Activated T-cell treated with anti-CD3 and anti-CD28 coated beads, Interleukin-2, amount 50 U/mL, for 4 hours (primary cell): ENCODE measurements around the gene DPP10. TPM values are rescaled to one million over a fixed set of nuclear protein-coding genes. Genes with fewer than 3 reads are reported as not detected.
"Not testable (repeated sequence)": the region's sequence is repeated elsewhere in the genome, so short reads cannot be mapped to it uniquely, and the experiment has no call there.

ENCODE experiments used
- ATAC-seq, 2 donors: fragments of 200-7000 bp; cut with Tn5 transposase; one replicate each; pipeline ENCODE4 v1.10.0; 2021
- DNase-seq: peaks from one replicate; pipeline ENCODE4 v3.0.0-alpha.2; 2020
- H3K27me3 Mint-ChIP-seq: one replicate; pipeline ENCODE4 v1.8.0; 2021; ENCODE audit warnings: low read depth, mixed read lengths
- H3K36me3 Mint-ChIP-seq: one replicate; pipeline ENCODE4 v1.8.0; 2022; ENCODE audit warnings: mixed read lengths; ENCODE audit not compliant: insufficient read depth
- H3K4me1 Mint-ChIP-seq: one replicate; pipeline ENCODE4 v1.8.0; 2021; ENCODE audit warnings: low read depth, mixed read lengths
- H3K4me3 Mint-ChIP-seq: one replicate; pipeline ENCODE4 v1.8.0; 2021; ENCODE audit warnings: mild to moderate bottlenecking, moderate library complexity, mixed read lengths
- H3K9me3 Mint-ChIP-seq: one replicate; pipeline ENCODE4 v1.8.0; 2021; ENCODE audit warnings: mixed read lengths
- total RNA-seq, 3 donors: library from RNA; stranded (reverse); gene quantifications; one replicate each; pipeline ENCODE4 v1.2.1, GENCODE V29; 2021

DPP10 gene
- total RNA-seq, 3 donors from 2014 or later, result not detected

DNA sequence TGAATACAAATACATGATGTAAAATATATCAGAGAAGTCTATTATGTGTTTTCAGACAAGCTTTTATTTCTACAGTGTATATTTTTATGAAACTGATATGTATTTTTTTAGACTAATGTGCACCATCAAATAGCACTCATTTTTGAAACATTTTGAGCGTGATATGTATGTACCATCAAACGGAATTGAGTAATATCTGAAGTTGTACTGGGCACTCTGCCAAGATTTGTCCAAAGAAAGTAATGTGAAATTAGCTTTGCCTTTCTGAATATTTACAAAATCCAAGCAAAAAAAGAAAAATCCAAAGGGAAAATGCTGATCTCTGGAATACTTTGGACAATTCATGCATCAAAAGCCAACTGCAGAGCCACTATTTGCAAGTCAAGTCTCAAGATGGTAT is 972.0 kb downstream of the DPP10 start:
- no peaks in the 10 kb centered on the region for H3K27me3 Mint-ChIP-seq
- ATAC-seq (no peak), DNase-seq (no peak)
- H3K4me3 Mint-ChIP-seq, result no peak overlapping the region
- no peaks in the 10 kb centered on the region for H3K36me3 Mint-ChIP-seq
- peaks cover 12% of the 10 kb centered on the region for H3K9me3 Mint-ChIP-seq
- no peaks in the 10 kb centered on the region for H3K4me1 Mint-ChIP-seq

DNA sequence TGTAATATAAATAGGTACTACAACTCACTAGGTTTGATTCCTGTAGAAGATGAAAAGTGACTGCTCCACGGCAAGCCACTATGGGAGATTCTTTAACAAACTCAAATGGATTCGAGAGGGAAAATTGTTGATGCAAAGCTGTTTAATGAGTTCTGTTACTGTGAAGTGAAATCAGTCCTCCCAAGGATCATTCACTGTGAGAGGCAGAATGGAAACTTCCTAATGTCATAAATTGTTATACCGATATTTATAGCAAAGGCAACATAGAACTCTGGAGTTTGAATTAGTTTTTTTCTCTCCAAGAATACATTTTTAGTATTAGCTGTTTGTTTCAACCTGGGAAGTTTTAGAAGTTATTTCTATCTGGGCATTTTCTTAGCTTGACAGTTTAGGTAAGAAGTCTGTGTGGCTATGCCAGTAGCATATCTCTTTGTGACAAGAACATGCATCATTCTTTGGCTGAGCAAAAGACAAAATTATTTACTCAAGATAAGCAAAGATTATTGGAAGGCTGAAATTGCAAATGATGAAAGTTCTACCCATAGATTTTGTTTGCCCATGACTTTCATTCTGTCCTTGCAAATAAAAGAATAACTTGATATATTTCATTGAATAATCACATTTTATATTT is 979.7 kb downstream of the DPP10 start:
- DNase-seq (no peak), ATAC-seq (no peak)
- Mint-ChIP-seq H3K27me3 (no peaks in the 10 kb centered on the region), H3K4me3 (no peak overlapping the region), H3K36me3 (no peaks in the 10 kb centered on the region), H3K4me1 (no peaks in the 10 kb centered on the region), H3K9me3 (peaks cover 24% of the 10 kb centered on the region)

DNA sequence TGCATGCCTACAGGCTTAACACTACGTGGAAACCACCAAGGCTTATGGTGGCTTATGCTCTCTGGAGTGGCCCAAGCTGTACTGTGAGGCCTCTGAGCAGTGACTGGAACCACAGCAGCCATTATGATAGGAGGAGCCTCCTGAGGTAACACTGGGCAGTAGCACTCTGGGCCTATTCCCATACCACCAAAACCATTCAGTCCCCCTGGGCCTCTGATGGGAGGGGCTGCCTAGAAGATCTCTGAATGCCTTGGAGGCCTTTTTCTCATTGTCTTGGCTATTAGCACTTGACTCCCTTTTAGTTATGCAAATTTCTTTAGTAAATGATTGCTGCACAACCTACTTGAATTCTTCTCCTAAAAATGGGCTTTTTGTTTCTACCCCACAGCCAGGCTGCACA is 985.0 kb downstream of the DPP10 start:
- DNase-seq (no peak), ATAC-seq (no peak)
- Mint-ChIP-seq H3K4me3 (no peak overlapping the region), H3K27me3 (no peaks in the 10 kb centered on the region), H3K9me3 (peaks cover 25% of the 10 kb centered on the region), H3K4me1 (no peaks in the 10 kb centered on the region), H3K36me3 (no peaks in the 10 kb centered on the region)

DNA sequence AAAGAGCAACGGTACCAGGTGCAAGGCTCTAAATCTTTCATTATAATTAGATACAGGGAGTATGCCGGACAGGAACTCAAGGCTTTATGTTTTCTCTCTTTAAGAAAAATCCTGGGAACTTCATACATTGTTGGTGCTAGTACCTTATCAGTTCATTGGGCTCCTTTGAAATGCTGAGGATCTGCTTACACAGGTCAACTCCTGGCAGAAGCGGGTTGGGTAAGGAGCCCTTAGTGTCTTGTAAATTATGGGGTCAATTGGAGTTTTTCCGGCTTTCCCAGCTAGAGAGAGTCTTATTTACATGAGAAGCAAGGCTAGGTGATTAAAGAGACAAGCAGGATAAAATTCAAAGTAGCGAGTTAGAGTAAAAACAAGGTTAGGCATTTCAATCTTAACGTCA is 998.3 kb downstream of the DPP10 start:
- DNase-seq, H3K4me1 Mint-ChIP-seq, H3K27me3 Mint-ChIP-seq, H3K36me3 Mint-ChIP-seq, ATAC-seq, H3K4me3 Mint-ChIP-seq: not testable (repeated sequence)
- peaks cover 12% of the 10 kb centered on the region for H3K9me3 Mint-ChIP-seq

DNA sequence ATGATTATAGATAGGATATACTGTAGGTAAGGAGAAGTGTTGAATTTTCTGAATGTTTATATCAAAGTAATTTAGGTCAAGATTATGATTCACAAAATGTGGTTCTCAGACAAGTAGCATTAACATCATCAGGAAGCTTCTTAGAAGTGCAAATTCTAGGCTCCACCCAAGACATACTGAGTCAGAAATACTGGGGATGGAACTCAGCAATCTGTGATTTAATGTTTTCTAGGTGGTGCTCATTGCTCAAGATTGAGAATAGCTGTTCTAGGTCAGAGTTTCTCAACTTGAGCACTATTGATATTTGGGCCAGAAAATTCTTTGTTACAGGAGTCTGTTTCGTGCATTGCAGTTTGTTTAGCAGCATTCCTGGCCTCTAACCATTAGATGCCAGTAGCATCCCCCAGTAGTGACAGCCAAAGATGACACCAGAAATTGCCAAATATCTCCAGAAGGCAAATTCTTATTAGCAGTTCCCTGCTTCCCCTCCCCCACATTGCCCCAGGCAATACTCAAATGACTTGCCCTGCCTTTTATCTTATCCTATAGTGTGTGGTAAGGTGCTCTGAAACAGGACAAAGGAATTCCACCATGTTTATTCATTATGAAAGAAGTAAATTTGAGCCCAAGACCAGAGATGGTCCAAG is 1001.2 kb downstream of the DPP10 start:
- H3K9me3 Mint-ChIP-seq, result peaks cover 31% of the 10 kb centered on the region
- no peaks in the 10 kb centered on the region for H3K27me3 Mint-ChIP-seq
- no peaks in the 10 kb centered on the region for H3K4me1 Mint-ChIP-seq
- H3K4me3 Mint-ChIP-seq, result no peak overlapping the region
- H3K36me3 Mint-ChIP-seq, result no peaks in the 10 kb centered on the region
- ATAC-seq, result no peak
- DNase-seq, result no peak

DNA sequence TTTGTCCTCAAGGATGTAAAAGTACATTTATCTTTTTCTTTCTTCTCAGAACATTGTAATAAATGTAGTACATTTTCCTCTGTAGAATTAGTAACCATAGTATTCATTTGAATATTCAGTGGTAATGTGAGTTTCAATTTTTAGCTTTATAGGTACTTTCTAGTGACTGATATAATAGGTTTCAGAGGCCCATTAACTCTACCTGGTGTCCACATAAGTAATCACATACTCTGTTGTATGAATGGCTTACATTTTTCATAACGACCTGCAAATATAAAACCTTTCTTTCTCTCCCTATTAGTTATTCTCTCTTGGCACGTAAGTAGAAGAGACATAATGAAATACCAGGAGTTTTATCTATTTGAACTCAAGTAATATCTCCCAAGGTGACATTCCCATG is 1017.6 kb downstream of the DPP10 start:
- no peaks in the 10 kb centered on the region for H3K4me1 Mint-ChIP-seq
- H3K36me3 Mint-ChIP-seq, result no peaks in the 10 kb centered on the region
- peaks cover 20% of the 10 kb centered on the region for H3K9me3 Mint-ChIP-seq
- no peak for ATAC-seq
- H3K4me3 Mint-ChIP-seq, result no peak overlapping the region
- H3K27me3 Mint-ChIP-seq, result no peaks in the 10 kb centered on the region
- DNase-seq, result no peak

DNA sequence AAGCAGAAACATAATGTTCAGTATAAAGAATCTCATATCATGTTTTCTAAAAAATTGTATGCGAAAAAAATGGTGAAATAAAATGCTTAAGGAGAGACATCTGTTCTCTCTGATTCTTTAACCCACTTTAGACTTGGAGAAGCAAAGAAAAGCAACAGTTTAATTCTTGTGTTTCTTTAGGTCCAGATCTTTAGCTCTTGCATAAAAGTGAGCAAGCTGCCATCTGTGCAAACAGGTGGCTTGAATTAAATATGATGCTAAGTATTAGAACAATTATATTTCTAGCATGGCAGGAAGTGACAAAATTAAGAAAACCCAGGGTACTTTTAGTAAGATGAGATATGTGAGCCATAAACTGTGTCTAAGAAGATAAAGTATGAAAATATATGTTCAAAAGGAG is 1038.3 kb downstream of the DPP10 start:
- Mint-ChIP-seq H3K4me1 (no peaks in the 10 kb centered on the region), H3K9me3 (peaks cover 20% of the 10 kb centered on the region), H3K36me3 (no peaks in the 10 kb centered on the region), H3K27me3 (no peaks in the 10 kb centered on the region), H3K4me3 (no peak overlapping the region)
- no peak for DNase-seq
- no peak for ATAC-seq

DNA sequence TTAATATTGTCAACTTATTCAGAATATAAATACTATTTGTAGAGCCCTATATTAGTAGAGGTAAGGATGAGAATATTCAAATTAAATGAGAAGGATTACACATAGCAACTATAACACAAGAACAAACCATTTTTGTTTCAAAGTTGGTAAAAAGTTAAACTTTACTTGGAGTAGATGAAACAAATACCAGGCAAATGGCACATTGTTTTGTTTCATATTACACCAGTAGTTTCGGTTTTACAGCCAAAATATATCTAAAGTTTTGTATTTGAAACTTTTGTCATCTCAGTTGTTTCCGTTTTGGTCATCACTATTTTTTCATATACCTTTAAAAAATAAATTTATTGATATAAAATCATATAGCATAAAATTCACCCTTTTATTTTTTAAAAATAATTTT is 1039.4 kb downstream of the DPP10 start:
- Mint-ChIP-seq H3K4me3 (no peak overlapping the region), H3K9me3 (peaks cover 11% of the 10 kb centered on the region)
- no peak for DNase-seq

DNA sequence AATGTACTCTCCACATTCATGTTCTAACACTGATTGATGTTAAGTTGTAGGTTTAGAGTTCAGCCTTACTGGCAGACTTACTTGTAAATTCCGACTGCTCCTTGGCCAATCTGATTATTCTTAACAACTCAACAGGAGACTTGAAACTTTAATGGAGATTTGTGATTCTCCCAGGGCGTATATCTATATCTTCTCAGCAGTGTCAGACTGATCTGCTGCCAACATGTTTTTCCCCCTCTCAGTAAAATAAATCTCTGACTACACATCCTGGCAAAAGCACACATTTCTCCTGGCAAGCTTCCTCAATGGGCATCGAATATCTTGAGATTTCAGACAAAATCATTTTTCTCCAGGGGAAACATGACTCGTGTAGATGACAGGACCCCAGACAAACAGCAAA is 1041.2 kb downstream of the DPP10 start:
- DNase-seq (no peak), ATAC-seq (no peak)
- H3K27me3 Mint-ChIP-seq, result no peaks in the 10 kb centered on the region
- no peaks in the 10 kb centered on the region for H3K36me3 Mint-ChIP-seq
- H3K4me3 Mint-ChIP-seq, result no peak overlapping the region
- H3K4me1 Mint-ChIP-seq, result no peaks in the 10 kb centered on the region
- H3K9me3 Mint-ChIP-seq, result peaks cover 11% of the 10 kb centered on the region

More for the DNA sequence above, 1039.4 kb downstream of the DPP10 start:
- no peak for ATAC-seq
- no peaks in the 10 kb centered on the region for H3K27me3 Mint-ChIP-seq
- H3K4me1 Mint-ChIP-seq, result no peaks in the 10 kb centered on the region
- H3K36me3 Mint-ChIP-seq, result no peaks in the 10 kb centered on the region

DNA sequence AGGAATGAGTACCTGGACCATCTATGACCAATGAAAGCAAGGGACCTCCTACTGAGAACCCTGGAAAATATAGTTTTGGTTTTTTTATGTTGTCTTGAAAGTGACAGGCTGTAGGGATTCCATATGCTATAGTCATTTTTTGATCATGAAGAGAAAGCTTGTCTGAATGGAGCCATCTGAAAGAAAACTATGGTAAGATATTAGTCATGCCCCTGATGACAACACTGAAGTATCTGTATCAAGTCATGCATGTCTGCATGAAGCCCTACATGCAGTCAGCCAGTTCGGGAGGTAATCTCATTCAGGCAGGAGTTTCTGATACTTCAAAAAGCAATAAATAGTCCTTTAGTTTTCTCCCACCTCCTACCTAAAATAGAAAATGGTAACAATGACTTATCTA is 1042.0 kb downstream of the DPP10 start:
- no peaks in the 10 kb centered on the region for H3K27me3 Mint-ChIP-seq

DNA sequence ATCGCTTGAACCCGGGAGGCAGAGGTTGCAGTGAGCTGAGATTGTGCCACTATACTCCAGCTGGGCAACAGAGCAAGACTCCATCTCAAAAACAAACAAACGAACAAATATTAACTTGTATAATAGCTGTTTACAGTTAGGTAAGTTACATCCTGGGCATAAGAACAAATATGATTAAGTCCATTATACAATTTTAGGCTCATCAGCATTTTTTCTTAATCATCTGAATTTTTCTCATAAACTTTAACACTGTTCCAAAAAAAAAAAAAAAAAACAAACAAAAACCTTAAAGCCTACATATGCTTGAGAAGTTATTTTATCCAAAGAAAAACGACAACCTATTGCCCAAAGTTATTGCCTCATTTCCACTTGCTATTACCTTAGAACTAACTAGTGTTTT is 1042.5 kb downstream of the DPP10 start:
- peaks cover 17% of the 10 kb centered on the region for H3K9me3 Mint-ChIP-seq
- H3K27me3 Mint-ChIP-seq, result no peaks in the 10 kb centered on the region
- H3K36me3 Mint-ChIP-seq, result no peaks in the 10 kb centered on the region
- ATAC-seq (no peak), DNase-seq (no peak)
- no peak overlapping the region for H3K4me3 Mint-ChIP-seq
- no peaks in the 10 kb centered on the region for H3K4me1 Mint-ChIP-seq

More for the DNA sequence above, 1042.0 kb downstream of the DPP10 start:
- DNase-seq (no peak), ATAC-seq (no peak)
- Mint-ChIP-seq H3K9me3 (peaks cover 14% of the 10 kb centered on the region), H3K36me3 (no peaks in the 10 kb centered on the region), H3K4me1 (no peaks in the 10 kb centered on the region), H3K4me3 (no peak overlapping the region)

DNA sequence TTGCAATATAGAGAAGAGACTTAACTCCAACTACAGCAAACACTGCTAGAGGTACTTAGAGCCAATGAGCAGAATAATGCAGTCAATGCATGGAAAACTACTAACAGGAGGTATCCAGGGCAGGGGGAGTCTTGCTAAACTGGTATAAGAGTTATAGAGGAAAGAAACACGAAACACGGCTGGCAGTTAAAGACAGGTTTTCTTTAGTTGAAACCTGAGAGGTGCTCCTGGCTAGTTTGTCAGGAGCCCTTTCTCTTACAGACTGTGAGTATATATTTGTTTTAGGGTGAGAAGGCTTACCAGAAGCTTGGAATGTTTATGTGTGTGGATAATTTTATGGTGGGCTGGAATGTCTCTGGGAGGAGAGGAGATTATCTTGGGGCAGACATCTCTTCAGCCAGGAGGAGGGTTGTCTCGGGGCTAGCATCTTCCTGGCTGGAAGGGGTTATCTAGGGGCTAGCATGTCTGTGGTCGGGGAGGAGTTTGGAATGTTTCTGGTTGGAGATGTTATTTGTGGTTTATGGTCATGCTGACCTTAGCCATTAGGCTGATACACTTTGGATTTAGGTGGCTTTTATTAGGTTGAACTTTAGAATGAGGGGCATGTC is 1048.8 kb downstream of the DPP10 start:
- no peak for DNase-seq
- H3K27me3 Mint-ChIP-seq, result no peaks in the 10 kb centered on the region
- ATAC-seq, result no peak
- H3K4me1 Mint-ChIP-seq, result no peaks in the 10 kb centered on the region
- peaks cover 16% of the 10 kb centered on the region for H3K9me3 Mint-ChIP-seq
- H3K36me3 Mint-ChIP-seq, result no peaks in the 10 kb centered on the region
- no peak overlapping the region for H3K4me3 Mint-ChIP-seq

DNA sequence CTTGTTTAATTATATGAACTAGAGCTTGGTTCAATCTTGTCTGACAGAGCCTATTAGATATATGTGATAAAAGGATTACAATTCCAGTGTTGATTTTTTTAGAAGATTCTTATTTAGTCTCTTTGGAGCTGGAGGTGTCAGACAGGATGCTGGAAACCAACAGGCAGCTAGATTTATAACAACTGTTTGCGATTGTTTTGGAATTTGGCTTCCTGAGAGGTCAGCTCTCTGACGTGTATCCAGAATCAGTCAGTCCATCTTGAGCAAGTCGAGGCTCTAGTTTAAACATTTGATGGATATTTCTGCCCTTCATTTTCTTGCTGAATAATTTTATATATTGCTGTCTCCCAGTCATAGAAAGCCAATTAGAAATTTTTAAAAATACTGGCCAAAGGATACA is 1062.9 kb downstream of the DPP10 start:
- Mint-ChIP-seq H3K4me1 (no peaks in the 10 kb centered on the region), H3K4me3 (no peak overlapping the region), H3K9me3 (peaks cover 19% of the 10 kb centered on the region), H3K36me3 (no peaks in the 10 kb centered on the region), H3K27me3 (no peaks in the 10 kb centered on the region)
- no peak for DNase-seq
- no peak for ATAC-seq

DNA sequence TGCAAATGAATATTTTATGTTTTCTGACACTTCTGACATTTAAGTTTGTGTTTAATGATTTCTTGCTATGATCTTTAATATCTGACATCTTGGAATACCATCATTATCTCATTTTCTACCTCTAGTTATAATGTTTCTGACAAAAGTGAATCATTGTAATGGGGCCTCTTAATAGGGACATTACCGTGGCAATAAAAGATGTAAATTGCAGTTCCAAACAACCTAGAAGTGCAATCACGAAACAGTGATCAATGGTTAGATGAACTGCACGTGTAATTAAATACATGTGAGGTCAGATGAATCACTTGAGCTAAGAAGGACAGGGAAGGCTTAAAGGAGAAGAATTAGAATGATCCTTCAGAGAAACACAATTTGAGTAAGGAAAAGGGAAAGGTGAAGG is 1078.3 kb downstream of the DPP10 start:
- no peak for DNase-seq
- no peak for ATAC-seq
- H3K9me3 Mint-ChIP-seq, result peaks cover 20% of the 10 kb centered on the region
- H3K36me3 Mint-ChIP-seq, result no peaks in the 10 kb centered on the region
- H3K27me3 Mint-ChIP-seq, result no peaks in the 10 kb centered on the region
- H3K4me1 Mint-ChIP-seq, result no peaks in the 10 kb centered on the region
- H3K4me3 Mint-ChIP-seq, result no peak overlapping the region

DNA sequence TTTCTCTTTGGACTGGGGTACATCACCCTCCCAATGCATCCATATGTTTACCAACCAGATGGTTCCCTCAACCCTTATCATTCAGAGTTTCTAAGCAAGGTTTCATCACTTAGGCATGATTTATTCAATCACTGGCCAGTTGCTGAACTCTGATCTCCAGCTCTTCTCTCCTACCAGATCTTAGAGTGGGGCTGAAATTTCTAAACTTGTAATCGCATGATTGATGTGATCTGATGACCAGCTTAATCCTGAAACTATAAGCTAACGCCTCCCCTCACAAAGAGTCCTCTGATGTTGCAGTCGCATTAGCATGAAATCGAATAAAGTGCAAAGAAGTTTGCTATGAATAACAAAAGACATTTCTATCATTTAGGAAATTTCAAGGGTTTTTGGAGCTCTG is 1082.0 kb downstream of the DPP10 start:
- no peaks in the 10 kb centered on the region for H3K4me1 Mint-ChIP-seq
- no peaks in the 10 kb centered on the region for H3K36me3 Mint-ChIP-seq
- peaks cover 20% of the 10 kb centered on the region for H3K9me3 Mint-ChIP-seq
- ATAC-seq (no peak), DNase-seq (no peak)
- H3K4me3 Mint-ChIP-seq, result no peak overlapping the region
- no peaks in the 10 kb centered on the region for H3K27me3 Mint-ChIP-seq
